GM21390 (cell line): Measurements from ENCODE around the gene TEX26.

ENCODE experiments used
- ATAC-seq: cut with Tn5 transposase; IDR thresholded peaks from one replicate; pipeline ENCODE4 v1.9.1; 2021; ENCODE audit not compliant: unreplicated experiment

TEX26 gene

GRCh38 chr13:31011193-31011860 lies 78.9 kb downstream of the TEX26 start:
- no peak for ATAC-seq

DNA sequence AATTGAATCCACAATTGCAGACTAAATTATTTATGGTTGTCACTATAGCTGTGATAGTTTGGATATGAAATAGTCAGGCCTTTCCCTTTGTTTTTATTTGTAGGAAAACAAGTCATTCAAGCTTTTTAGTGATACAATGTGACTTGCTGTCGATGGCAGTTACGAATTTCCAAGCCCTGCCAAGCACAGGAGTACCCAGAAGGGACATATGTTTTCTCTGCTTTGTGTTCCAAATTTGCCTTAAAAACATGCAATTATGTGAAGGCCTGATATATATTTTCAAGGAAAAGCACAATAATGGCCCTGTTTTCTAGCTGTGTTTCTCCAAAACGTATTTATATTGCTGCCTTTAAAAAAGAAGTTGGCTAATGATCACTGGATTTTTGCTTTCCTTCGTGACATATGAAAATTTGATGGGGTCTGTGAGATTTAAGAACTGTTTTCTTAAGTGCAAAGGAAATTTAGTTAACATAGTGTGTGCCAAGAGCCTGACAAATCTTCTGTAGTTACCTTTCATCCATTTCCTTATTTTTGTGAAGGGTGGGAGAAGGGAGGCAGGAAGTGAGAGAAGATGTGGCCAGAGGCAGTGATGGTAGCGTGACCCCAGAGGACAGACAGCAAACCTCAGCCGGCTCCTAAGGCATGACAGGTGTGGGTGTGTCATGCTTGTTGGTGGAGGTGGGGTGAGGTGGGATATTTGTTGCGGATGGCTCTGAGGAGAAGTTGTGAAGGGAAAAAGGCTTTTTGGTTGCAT lies 79.6 kb downstream of the TEX26 start:
- no peak for ATAC-seq

GRCh38 chr13:31012655-31013024 lies 80.2 kb downstream of the TEX26 start:
- ATAC-seq: no peak

- no peak for ATAC-seq
Observed at GRCh38 chr13:31014456-31014855, 82.0 kb downstream of the TEX26 start.

- ATAC-seq: no peak
Observed at GRCh38 chr13:31015199-31015598, 82.7 kb downstream of the TEX26 start.

DNA sequence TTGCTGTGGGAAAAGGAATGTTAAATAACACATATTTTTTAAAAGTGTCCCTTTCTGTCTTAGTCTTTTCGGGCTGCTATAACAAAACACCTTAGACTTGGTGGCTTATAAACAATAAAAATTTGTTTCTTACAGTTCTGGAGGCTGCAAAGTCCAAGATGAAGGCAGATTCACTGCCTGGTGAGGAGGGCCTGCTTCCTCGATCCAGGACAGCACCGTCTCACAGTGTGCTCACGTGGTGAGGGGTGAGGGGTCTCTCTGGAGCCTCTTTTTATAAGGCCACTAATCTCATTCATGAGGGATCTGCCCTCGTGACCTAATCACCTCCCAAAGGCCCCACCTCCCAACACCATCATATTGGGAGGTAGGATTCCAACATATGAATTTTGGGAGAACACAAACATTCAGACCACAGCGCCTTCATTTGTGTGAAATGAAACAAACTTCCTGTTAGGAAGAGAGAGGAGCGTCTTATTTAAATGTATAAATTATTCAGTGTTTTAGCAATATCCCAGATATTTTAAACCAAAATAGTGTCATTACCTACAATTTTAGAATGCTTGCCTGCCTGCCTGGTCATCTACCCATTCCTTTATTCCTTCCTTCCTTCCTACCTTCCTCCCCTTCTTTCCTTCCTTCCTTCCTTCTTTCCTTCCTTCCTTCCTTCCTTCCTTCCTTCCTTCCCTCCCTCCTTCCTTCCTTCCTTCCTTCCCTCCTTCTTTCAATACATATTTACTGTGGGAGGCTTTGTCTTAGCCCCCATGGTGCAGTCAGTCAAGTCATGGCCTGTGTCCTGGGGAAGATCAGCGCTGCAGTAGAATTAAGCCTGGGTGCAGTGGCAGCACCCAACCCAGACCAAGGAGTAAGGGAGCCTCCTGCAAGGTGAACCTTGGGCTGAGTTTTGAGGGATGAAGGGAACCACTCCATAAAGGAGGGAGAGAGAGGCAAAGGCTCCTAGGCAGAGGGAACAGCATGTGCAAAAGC lies 84.2 kb downstream of the TEX26 start:
- no peak for ATAC-seq

- no peak for ATAC-seq
Observed at GRCh38 chr13:31018511-31018910, 86.1 kb downstream of the TEX26 start.

DNA sequence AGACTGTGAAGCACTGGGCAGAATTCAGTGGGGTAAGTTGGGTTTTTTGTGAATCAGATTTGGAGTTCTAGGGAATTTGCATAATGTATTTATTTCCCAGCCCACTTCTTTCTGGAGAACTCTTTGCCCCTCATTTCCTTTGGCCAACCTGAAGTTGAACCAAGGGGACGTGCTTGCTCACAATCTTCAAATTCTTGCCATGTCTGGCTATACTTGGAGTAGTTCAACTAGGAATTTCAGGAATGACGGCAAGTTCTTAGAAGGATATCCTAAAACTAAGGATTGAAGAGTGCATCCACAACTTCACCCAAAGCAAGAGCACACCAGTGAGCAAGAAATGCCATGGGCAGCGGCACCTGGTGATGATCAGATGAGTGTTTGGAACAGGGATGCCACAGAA lies 88.5 kb downstream of the TEX26 start:
- no peak for ATAC-seq

- ATAC-seq: no peak
Observed at GRCh38 chr13:31022288-31022895, 89.9 kb downstream of the TEX26 start.

GRCh38 chr13:31022928-31023530 lies 90.6 kb downstream of the TEX26 start:
- no peak for ATAC-seq
